ENCODE data around the gene DOLPP1. TPM values are rescaled to one million over a fixed set of nuclear protein-coding genes. Genes with fewer than 3 reads are reported as not detected.

Gene DOLPP1
- total and polyA plus RNA-seq, 2 of the 8 experiments (the other 6 are each of a cell fraction or from before 2014, with no cell fraction given), result 36.0 to 45.3 TPM

- Histone ChIP-seq H4K5ac (ENCODE audit: insufficient read length, low read depth, low read length) (no peak overlapping the region), H2BK12ac (ENCODE audit: low read depth, low read length) (no peak overlapping the region), H3K36me3 (ENCODE audit: control insufficient read depth in 2 of 4, insufficient read depth in 4 of 4, low read length in 3 of 4) (no peaks in the 10 kb centered on the region), H4K8ac (ENCODE audit: extremely low read depth, insufficient read depth, low read length) (no peak overlapping the region), H2BK15ac (ENCODE audit: low read length) (no peak overlapping the region), H2AFZ (ENCODE audit: low read length) (no peak overlapping the region), H2BK5ac (ENCODE audit: low read depth, low read length) (no peak overlapping the region), H4K20me1 (replicated peaks in 1 of 2; ENCODE audit: control insufficient read depth in 1 of 2, insufficient read depth in 2 of 2, low read length in 2 of 2) (no peaks in the 10 kb centered on the region), H3K27me3 (replicated peaks in 1 of 4; ENCODE audit: control insufficient read depth in 3 of 4, extremely low read depth in 1 of 4, insufficient read depth in 3 of 4, low read length in 3 of 4) (peaks cover 0 to 15% (median 14%) of the 10 kb centered on the region in 4 experiments; a peak in 6 of 7 replicates), H3K27ac (ENCODE audit: low read depth, low read length) (no peak overlapping the region), H4K91ac (replicated peaks; ENCODE audit: insufficient read length, low read length) (no peak overlapping the region), H3K18ac (ENCODE audit: extremely low read depth, low read length) (no peak overlapping the region), H3K23ac (ENCODE audit: insufficient read length) (no peak overlapping the region), H3K79me1 (ENCODE audit: low read depth, low read length) (no peaks in the 10 kb centered on the region), H3K23me2 (ENCODE audit: low read depth, low read length) (peaks cover 10% of the 10 kb centered on the region), H3K9ac (replicated peaks in 1 of 4; ENCODE audit: extremely low read depth in 1 of 4, low read depth in 3 of 4, low read length in 3 of 4) (no peak overlapping the region), H3K9me3 (ENCODE audit: insufficient read depth in 2 of 2, low read depth in 1 of 2, low read length in 1 of 2) (no peaks in the 10 kb centered on the region), H3K56ac (replicated peaks; ENCODE audit: insufficient read length, low read depth, low read length) (no peak overlapping the region), H3K4ac (replicated peaks; ENCODE audit: insufficient read length, low read depth, low read length) (no peak overlapping the region), H3K14ac (ENCODE audit: insufficient read length) (no peak overlapping the region), H3K4me2 (ENCODE audit: insufficient read depth in 1 of 2, low read depth in 2 of 2, low read length in 2 of 2) (no peak overlapping the region), H2BK20ac (ENCODE audit: low read length) (no peak overlapping the region), H3K79me2 (ENCODE audit: control insufficient read depth in 1 of 2, insufficient read depth in 2 of 2, low read length in 2 of 2) (no peaks in the 10 kb centered on the region), H3K4me3 (ENCODE audit: extremely low read depth in 1 of 4, insufficient read depth in 2 of 4, low read depth in 3 of 4, low read length in 4 of 4) (no peak overlapping the region), H2BK120ac (replicated peaks; ENCODE audit: low read depth, low read length) (no peak overlapping the region), H3K4me1 (replicated peaks in 1 of 4; ENCODE audit: control insufficient read depth in 3 of 4, insufficient read depth in 4 of 4, low read length in 3 of 4) (peaks cover 0 to 6% (median 3%) of the 10 kb centered on the region in 4 experiments; a peak in 3 of 7 replicates), H2AK5ac (ENCODE audit: low read depth, low read length) (no peak overlapping the region)
- DNase-seq (ENCODE audit: low read depth in 1 of 2, low spot score in 2 of 2) (no peak), FAIRE-seq (no peak)
- whole genome bisulfite sequencing, 2 experiments (ENCODE audit: extremely low coverage in 1 of 2, insufficient coverage in 1 of 2, insufficient read length in 1 of 2, insufficient replicate concordance in 2 of 2, low coverage in 1 of 2, low lambda C conversion rate in 2 of 2, missing lambda C conversion rate in 1 of 2), result 91% methylated on average over 17 of the region's 17 CpGs; no CpG with 5 or more reads in 1 of the 2 experiments
- ChIA-PET POLR2A (ENCODE audit: partially characterized antibody) (interaction anchor here (0.7 to 2.0 kb wide), 5 partner anchors 11 to 666 kb away, joined by 3 to 8 read pairs (median 4); partner anchors contain the start of gene DOLPP1), CTCF (ENCODE audit: partially characterized antibody) (interaction anchor here (1.0 to 1.4 kb wide), 3 partner anchors 17 to 26 kb away, joined by 3 read pairs; no protein-coding TSS in a partner anchor)
- TF ChIP-seq SP1 (IDR thresholded peaks at IDR 0.05; ENCODE audit: low read depth, low read length) (no peak), CBX8 (IDR thresholded peaks at IDR 0.05; ENCODE audit: borderline replicate concordance, low read depth, low read length) (no peak), KDM1A (IDR thresholded peaks at IDR 0.05; ENCODE audit: borderline replicate concordance, low read length) (no peak), BRCA1 (IDR thresholded peaks at IDR 0.05; ENCODE audit: low read depth, low read length) (no peak), RAD21 (IDR thresholded peaks at IDR 0.05 in 1 of 2, conservative IDR thresholded peaks at IDR 0.05 in 1 of 2; ENCODE audit: low read depth in 2 of 2, low read length in 2 of 2) (no peak), GABPA (IDR thresholded peaks at IDR 0.05; ENCODE audit: borderline replicate concordance, insufficient read depth, low read length) (no peak), TBP (IDR thresholded peaks at IDR 0.05; ENCODE audit: low read depth, low read length) (no peak), MAFK (IDR thresholded peaks at IDR 0.05; ENCODE audit: low read depth, low read length) (no peak), POU5F1 (IDR thresholded peaks at IDR 0.05; ENCODE audit: low read depth, low read length) (no peak)
- TF ChIP-seq, protein P1, sequence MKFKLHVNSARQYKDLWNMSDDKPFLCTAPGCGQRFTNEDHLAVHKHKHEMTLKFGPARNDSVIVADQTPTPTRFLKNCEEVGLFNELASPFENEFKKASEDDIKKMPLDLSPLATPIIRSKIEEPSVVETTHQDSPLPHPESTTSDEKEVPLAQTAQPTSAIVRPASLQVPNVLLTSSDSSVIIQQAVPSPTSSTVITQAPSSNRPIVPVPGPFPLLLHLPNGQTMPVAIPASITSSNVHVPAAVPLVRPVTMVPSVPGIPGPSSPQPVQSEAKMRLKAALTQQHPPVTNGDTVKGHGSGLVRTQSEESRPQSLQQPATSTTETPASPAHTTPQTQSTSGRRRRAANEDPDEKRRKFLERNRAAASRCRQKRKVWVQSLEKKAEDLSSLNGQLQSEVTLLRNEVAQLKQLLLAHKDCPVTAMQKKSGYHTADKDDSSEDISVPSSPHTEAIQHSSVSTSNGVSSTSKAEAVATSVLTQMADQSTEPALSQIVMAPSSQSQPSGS (IDR thresholded peaks at IDR 0.05; ENCODE audit: low read length), result no peak
Measured at GRCh38 chr9:129105857-129106694, 25.2 kb downstream of the DOLPP1 start.

Data from H1 (cell line).